ENCODE data around the gene ZBTB7A. TPM values are rescaled to one million over a fixed set of nuclear protein-coding genes. Genes with fewer than 3 reads are reported as not detected.

The ZBTB7A gene
- total RNA-seq, 1 donor from 2014 or later, result 15.7 TPM

GRCh38 chr19:4015705-4016402, 50.8 kb downstream of the ZBTB7A start:
- no peaks in the 10 kb centered on the region for H3K36me3 Mint-ChIP-seq (ENCODE audit: low read depth)
- H3K4me1 Mint-ChIP-seq, result peaks cover 13% of the 10 kb centered on the region
- no peaks in the 10 kb centered on the region for H3K9me3 Mint-ChIP-seq
- H3K27ac Mint-ChIP-seq (ENCODE audit: unreplicated experiment), result no peak overlapping the region
- H3K27me3 Mint-ChIP-seq (ENCODE audit: low read depth), result no peaks in the 10 kb centered on the region
- no peak for TF ChIP-seq CTCF (conservative IDR thresholded peaks at IDR 0.05)
- DNase-seq (ENCODE audit: low read depth, low spot score), result no peak
- no peak overlapping the region for H3K4me3 Mint-ChIP-seq

GRCh38 chr19:4014541-4015491, 51.9 kb downstream of the ZBTB7A start:
- TF ChIP-seq CTCF (conservative IDR thresholded peaks at IDR 0.05), result no peak
- H3K36me3 Mint-ChIP-seq (ENCODE audit: low read depth), result no peaks in the 10 kb centered on the region
- peaks cover 14% of the 10 kb centered on the region for H3K4me1 Mint-ChIP-seq
- DNase-seq (ENCODE audit: low read depth, low spot score), result no peak
- H3K9me3 Mint-ChIP-seq, result no peaks in the 10 kb centered on the region
- no peak overlapping the region for H3K4me3 Mint-ChIP-seq
- H3K27me3 Mint-ChIP-seq (ENCODE audit: low read depth), result no peaks in the 10 kb centered on the region
- H3K27ac Mint-ChIP-seq (ENCODE audit: unreplicated experiment), result no peak overlapping the region

- no peaks in the 10 kb centered on the region for H3K27me3 Mint-ChIP-seq (ENCODE audit: low read depth)
- peaks cover 22% of the 10 kb centered on the region for H3K4me1 Mint-ChIP-seq
- no peak overlapping the region for H3K27ac Mint-ChIP-seq (ENCODE audit: unreplicated experiment)
- H3K9me3 Mint-ChIP-seq, result no peaks in the 10 kb centered on the region
- no peak overlapping the region for H3K4me3 Mint-ChIP-seq
- no peaks in the 10 kb centered on the region for H3K36me3 Mint-ChIP-seq (ENCODE audit: low read depth)
- TF ChIP-seq CTCF (conservative IDR thresholded peaks at IDR 0.05), result no peak
- no peak for DNase-seq (ENCODE audit: low read depth, low spot score)
Measured at GRCh38 chr19:4013886-4014540, 52.7 kb downstream of the ZBTB7A start.

- Mint-ChIP-seq H3K9me3 (no peaks in the 10 kb centered on the region), H3K36me3 (ENCODE audit: low read depth) (no peaks in the 10 kb centered on the region), H3K27me3 (ENCODE audit: low read depth) (no peaks in the 10 kb centered on the region), H3K4me1 (peaks cover 30% of the 10 kb centered on the region), H3K4me3 (peak overlapping the region; percentile 51), H3K27ac (ENCODE audit: unreplicated experiment) (no peak overlapping the region)
- no peak for TF ChIP-seq CTCF (conservative IDR thresholded peaks at IDR 0.05)
- no peak for DNase-seq (ENCODE audit: low read depth, low spot score)
Measured at GRCh38 chr19:4012975-4013634, 53.6 kb downstream of the ZBTB7A start.

Measured in neural crest cell (in vitro differentiated cells).